HCT116 (cell line): ENCODE results near the gene S100P.

Experiments
- CEBPB ChIP-seq: IDR thresholded peaks from 2 replicates; pipeline ENCODE4 v1.6.1; 2012; ENCODE audit warnings: low read depth
- EGR1 ChIP-seq: IDR thresholded peaks from 2 replicates; pipeline ENCODE4 v1.6.1; 2012; ENCODE audit warnings: low read depth
- ELF1 ChIP-seq: IDR thresholded peaks from 2 replicates; pipeline ENCODE4 v1.6.1; 2012; ENCODE audit warnings: low read depth, borderline replicate concordance
- EZH2 ChIP-seq: fragments of 200-600 bp; sonication (generic); IDR thresholded peaks from 2 replicates; pipeline ENCODE4 v1.6.1; 2017; ENCODE audit warnings: antibody characterized with exemption, mixed run types
- EZH2phosphoT487 ChIP-seq: fragments of 200-600 bp; IDR thresholded peaks from 2 replicates; pipeline ENCODE4 v1.6.1; 2018; ENCODE audit warnings: antibody characterized with exemption, borderline replicate concordance
- POLR2A ChIP-seq: IDR thresholded peaks from 2 replicates; pipeline ENCODE4 v1.7.0; 2011; ENCODE audit warnings: borderline replicate concordance; ENCODE audit not compliant: insufficient read depth, insufficient read length; ENCODE audit errors: extremely low read depth
- POLR2AphosphoS5 ChIP-seq: IDR thresholded peaks from 2 replicates; pipeline ENCODE4 v1.6.1; 2011; ENCODE audit warnings: mild to moderate bottlenecking, low read depth, low read length, moderate library complexity
- SIN3A ChIP-seq: IDR thresholded peaks from 2 replicates; pipeline ENCODE4 v1.6.1; 2012; ENCODE audit warnings: low read depth
- SRF ChIP-seq: IDR thresholded peaks from 2 replicates; pipeline ENCODE4 v1.6.1; 2012; ENCODE audit warnings: low read depth
- YY1 ChIP-seq: IDR thresholded peaks from 2 replicates; pipeline ENCODE4 v1.6.1; 2011; ENCODE audit warnings: low read length, low read depth, moderate library complexity, mild to moderate bottlenecking; ENCODE audit not compliant: insufficient replicate concordance; ENCODE audit errors: extremely low read depth
- ZNF274 ChIP-seq: fragments of 200-500 bp; sonication (Bioruptor generic); IDR thresholded peaks from 2 replicates; pipeline ENCODE4 v1.6.1; 2014; ENCODE audit warnings: mild to moderate bottlenecking, low read depth, low read length, inconsistent platforms
- TF ChIP-seq, protein P1 (sequence below), 3 experiments: fragments of 200-600 bp in 1 of 3; sonication (generic) in 1 of 3; IDR thresholded peaks in 2 of 3; conservative IDR thresholded peaks in 1 of 3; 2 replicates each; pipeline ENCODE4 v1.5.1; 2012 to 2017; ENCODE audit warnings: low read depth in 2 of 3, low read length in 2 of 3, antibody characterized with exemption in 1 of 3, borderline replicate concordance in 1 of 3, control low read depth in 1 of 3, mild to moderate bottlenecking in 1 of 3, mixed read lengths in 1 of 3, mixed run types in 1 of 3, moderate library complexity in 1 of 3; ENCODE audit not compliant: insufficient read depth in 1 of 3
- TF ChIP-seq, protein P2 (sequence below): IDR thresholded peaks from 2 replicates; pipeline ENCODE4 v1.6.1; 2011; ENCODE audit warnings: mild to moderate bottlenecking, low read length, moderate library complexity; ENCODE audit not compliant: insufficient replicate concordance; ENCODE audit errors: extremely low read depth
- TF ChIP-seq, protein P3 (sequence below): IDR thresholded peaks from 2 replicates; pipeline ENCODE4 v1.6.1; 2012; ENCODE audit warnings: low read depth

DNA sequence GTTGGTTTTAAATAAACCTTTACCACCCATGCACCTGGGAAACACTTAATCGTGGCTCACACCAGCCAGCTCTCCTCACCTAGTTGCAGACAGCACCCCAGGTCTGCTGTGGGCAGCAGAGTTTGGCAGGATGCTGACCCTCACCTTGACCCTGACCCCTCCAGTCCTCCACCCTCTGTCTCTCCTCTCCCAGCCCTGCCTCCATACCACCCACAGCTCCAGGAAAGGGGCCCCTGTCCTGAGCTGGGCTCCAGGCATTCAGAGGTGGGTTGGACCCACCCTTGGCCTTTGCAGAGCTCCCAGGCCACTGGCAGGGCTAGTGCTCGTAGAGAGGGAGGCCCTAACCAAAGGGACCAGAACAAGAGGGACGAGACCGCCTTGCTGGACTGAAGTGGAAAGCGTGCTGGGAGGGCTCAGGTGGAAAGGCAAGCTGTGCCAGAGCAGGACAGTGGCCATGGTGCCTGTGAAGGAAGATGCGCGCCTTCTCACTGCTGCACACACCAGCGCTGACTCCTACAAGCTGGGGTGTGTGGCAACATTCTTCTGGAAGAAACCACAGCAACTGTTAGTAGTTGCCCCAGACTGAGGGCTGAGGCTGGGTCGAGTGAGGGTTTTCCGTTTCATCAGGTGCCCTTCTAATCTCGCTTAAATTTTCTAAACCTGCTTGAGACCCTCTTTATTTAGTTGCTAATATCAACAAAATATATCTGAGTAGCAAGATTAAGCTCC, 10.7 kb upstream of the S100P start:
- TF ChIP-seq ELF1: no peak
- TF ChIP-seq EZH2phosphoT487: no peak
- TF ChIP-seq, protein P1, sequence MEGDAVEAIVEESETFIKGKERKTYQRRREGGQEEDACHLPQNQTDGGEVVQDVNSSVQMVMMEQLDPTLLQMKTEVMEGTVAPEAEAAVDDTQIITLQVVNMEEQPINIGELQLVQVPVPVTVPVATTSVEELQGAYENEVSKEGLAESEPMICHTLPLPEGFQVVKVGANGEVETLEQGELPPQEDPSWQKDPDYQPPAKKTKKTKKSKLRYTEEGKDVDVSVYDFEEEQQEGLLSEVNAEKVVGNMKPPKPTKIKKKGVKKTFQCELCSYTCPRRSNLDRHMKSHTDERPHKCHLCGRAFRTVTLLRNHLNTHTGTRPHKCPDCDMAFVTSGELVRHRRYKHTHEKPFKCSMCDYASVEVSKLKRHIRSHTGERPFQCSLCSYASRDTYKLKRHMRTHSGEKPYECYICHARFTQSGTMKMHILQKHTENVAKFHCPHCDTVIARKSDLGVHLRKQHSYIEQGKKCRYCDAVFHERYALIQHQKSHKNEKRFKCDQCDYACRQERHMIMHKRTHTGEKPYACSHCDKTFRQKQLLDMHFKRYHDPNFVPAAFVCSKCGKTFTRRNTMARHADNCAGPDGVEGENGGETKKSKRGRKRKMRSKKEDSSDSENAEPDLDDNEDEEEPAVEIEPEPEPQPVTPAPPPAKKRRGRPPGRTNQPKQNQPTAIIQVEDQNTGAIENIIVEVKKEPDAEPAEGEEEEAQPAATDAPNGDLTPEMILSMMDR (IDR thresholded peaks at IDR 0.05 in 2 of 3, conservative IDR thresholded peaks at IDR 0.05 in 1 of 3; ENCODE audit: borderline replicate concordance in 1 of 3, insufficient read depth in 1 of 3, low read depth in 2 of 3, low read length in 2 of 3): no peak
- TF ChIP-seq, protein P2, sequence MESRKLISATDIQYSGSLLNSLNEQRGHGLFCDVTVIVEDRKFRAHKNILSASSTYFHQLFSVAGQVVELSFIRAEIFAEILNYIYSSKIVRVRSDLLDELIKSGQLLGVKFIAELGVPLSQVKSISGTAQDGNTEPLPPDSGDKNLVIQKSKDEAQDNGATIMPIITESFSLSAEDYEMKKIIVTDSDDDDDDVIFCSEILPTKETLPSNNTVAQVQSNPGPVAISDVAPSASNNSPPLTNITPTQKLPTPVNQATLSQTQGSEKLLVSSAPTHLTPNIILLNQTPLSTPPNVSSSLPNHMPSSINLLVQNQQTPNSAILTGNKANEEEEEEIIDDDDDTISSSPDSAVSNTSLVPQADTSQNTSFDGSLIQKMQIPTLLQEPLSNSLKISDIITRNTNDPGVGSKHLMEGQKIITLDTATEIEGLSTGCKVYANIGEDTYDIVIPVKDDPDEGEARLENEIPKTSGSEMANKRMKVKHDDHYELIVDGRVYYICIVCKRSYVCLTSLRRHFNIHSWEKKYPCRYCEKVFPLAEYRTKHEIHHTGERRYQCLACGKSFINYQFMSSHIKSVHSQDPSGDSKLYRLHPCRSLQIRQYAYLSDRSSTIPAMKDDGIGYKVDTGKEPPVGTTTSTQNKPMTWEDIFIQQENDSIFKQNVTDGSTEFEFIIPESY: no peak
- TF ChIP-seq SIN3A: no peak
- no peak for TF ChIP-seq CEBPB
- no peak for TF ChIP-seq YY1
- TF ChIP-seq, protein P3, sequence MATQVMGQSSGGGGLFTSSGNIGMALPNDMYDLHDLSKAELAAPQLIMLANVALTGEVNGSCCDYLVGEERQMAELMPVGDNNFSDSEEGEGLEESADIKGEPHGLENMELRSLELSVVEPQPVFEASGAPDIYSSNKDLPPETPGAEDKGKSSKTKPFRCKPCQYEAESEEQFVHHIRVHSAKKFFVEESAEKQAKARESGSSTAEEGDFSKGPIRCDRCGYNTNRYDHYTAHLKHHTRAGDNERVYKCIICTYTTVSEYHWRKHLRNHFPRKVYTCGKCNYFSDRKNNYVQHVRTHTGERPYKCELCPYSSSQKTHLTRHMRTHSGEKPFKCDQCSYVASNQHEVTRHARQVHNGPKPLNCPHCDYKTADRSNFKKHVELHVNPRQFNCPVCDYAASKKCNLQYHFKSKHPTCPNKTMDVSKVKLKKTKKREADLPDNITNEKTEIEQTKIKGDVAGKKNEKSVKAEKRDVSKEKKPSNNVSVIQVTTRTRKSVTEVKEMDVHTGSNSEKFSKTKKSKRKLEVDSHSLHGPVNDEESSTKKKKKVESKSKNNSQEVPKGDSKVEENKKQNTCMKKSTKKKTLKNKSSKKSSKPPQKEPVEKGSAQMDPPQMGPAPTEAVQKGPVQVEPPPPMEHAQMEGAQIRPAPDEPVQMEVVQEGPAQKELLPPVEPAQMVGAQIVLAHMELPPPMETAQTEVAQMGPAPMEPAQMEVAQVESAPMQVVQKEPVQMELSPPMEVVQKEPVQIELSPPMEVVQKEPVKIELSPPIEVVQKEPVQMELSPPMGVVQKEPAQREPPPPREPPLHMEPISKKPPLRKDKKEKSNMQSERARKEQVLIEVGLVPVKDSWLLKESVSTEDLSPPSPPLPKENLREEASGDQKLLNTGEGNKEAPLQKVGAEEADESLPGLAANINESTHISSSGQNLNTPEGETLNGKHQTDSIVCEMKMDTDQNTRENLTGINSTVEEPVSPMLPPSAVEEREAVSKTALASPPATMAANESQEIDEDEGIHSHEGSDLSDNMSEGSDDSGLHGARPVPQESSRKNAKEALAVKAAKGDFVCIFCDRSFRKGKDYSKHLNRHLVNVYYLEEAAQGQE: no peak
- no peak for TF ChIP-seq POLR2AphosphoS5
- no peak for TF ChIP-seq ZNF274
- no peak for TF ChIP-seq EGR1
- no peak for TF ChIP-seq POLR2A
- TF ChIP-seq SRF: no peak
- no peak for TF ChIP-seq EZH2
